ENCODE measurements around the gene ZFAND3.

- TF ChIP-seq GATA3 (IDR thresholded peaks at IDR 0.05; ENCODE audit: low read depth, low read length) (no peak), GATA2 (IDR thresholded peaks at IDR 0.05; ENCODE audit: low read depth, low read length) (no peak)
Measured at GRCh38 chr6:37967651-37968050, 148.1 kb downstream of the ZFAND3 start.
